IMR-90 (cell line): Measurements from ENCODE around the gene ROS1. TPM values are rescaled to one million over a fixed set of nuclear protein-coding genes. Genes with fewer than 3 reads are reported as not detected.

Experiments
- ATAC-seq: fragments of 200-7000 bp; cut with Tn5 transposase; 2 replicates; pipeline ENCODE4 v1.9.1; 2020; ENCODE audit warnings: low read depth, mild to moderate bottlenecking, moderate library complexity
- BruUV-seq: library from RNA; stranded (reverse); fragments of 400-500 nt; replicated peaks from 2 replicates; lab custom pipeline; 2021; lab: Mats Ljungman, UMichigan
- CTCF ChIA-PET: fragments of 300-600 bp; formaldehyde crosslinking; extraction: SDS; loops from one replicate; lab custom pipeline; 2021; ENCODE audit warnings: antibody characterized with exemption; lab: Yijun Ruan, JAX
- POLR2A ChIA-PET: fragments of 300-600 bp; sonication (Branson Sonifier 250); formaldehyde crosslinking; loops from one replicate; lab custom pipeline; 2022; ENCODE audit warnings: antibody characterized with exemption; ENCODE audit not compliant: unreplicated experiment; lab: Charles Lee
- DNase-seq: peaks from one replicate; pipeline ENCODE4 v3.0.0; 2013
- H2AFZ ChIP-seq: replicated peaks from 2 replicates; pipeline ENCODE3; 2013; ENCODE audit warnings: low read length, mild to moderate bottlenecking; ENCODE audit not compliant: poor library complexity
- H2AK5ac ChIP-seq: 2 replicates; pipeline ENCODE4 v1.6.1; 2013; ENCODE audit warnings: low read depth, low read length, inconsistent platforms
- H2AK9ac ChIP-seq: replicated peaks from 2 replicates; pipeline ENCODE3; 2013; ENCODE audit warnings: mild to moderate bottlenecking, low read depth, low read length, moderate library complexity; ENCODE audit not compliant: poor library complexity
- H2BK120ac ChIP-seq: 2 replicates; pipeline ENCODE4 v1.6.1; 2013; ENCODE audit warnings: low read depth, low read length, inconsistent platforms
- H2BK15ac ChIP-seq: 3 replicates; pipeline ENCODE4 v1.6.1; 2013; ENCODE audit warnings: low read depth, low read length, inconsistent platforms
- H2BK20ac ChIP-seq: 2 replicates; pipeline ENCODE4 v1.6.1; 2013; ENCODE audit warnings: low read depth, mild to moderate bottlenecking, inconsistent platforms, low read length, moderate library complexity
- H2BK5ac ChIP-seq: 2 replicates; pipeline ENCODE4 v1.6.1; 2013; ENCODE audit warnings: mild to moderate bottlenecking, low read depth, low read length, inconsistent platforms; ENCODE audit not compliant: poor library complexity, severe bottlenecking
- H3K14ac ChIP-seq: replicated peaks from 2 replicates; pipeline ENCODE4 v1.6.1; 2013; ENCODE audit warnings: low read depth, low read length, inconsistent platforms
- H3K18ac ChIP-seq: 2 replicates; pipeline ENCODE4 v1.6.1; 2013; ENCODE audit warnings: low read depth, low read length, control low read depth
- H3K23ac ChIP-seq: 2 replicates; pipeline ENCODE4 v1.6.1; 2013; ENCODE audit warnings: low read depth, low read length, inconsistent platforms
- H3K27ac ChIP-seq: 2 replicates; pipeline ENCODE4 v1.5.1; 2013; ENCODE audit warnings: mild to moderate bottlenecking, control low read depth, low read length; ENCODE audit not compliant: insufficient read depth
- H3K27me3 ChIP-seq: 2 replicates; pipeline ENCODE4 v1.6.1; 2013; ENCODE audit warnings: low read length; ENCODE audit not compliant: control insufficient read depth, insufficient read depth
- H3K36me3 ChIP-seq: 2 replicates; pipeline ENCODE4 v1.6.1; 2013; ENCODE audit warnings: low read length, mixed read lengths; ENCODE audit not compliant: control insufficient read depth, insufficient read depth
- H3K4ac ChIP-seq: 2 replicates; pipeline ENCODE4 v1.6.1; 2013; ENCODE audit warnings: low read depth, low read length, inconsistent platforms
- H3K4me1 ChIP-seq: 2 replicates; pipeline ENCODE4 v1.6.1; 2013; ENCODE audit warnings: low read length, mixed read lengths; ENCODE audit not compliant: control insufficient read depth, insufficient read depth
- H3K4me2 ChIP-seq: 2 replicates; pipeline ENCODE4 v1.6.1; 2013; ENCODE audit warnings: low read depth, mild to moderate bottlenecking, control low read depth, low read length, moderate library complexity
- H3K4me3 ChIP-seq: 2 replicates; pipeline ENCODE4 v1.5.1; 2013; ENCODE audit warnings: low read depth, mild to moderate bottlenecking, control low read depth, low read length, moderate library complexity; ENCODE audit not compliant: insufficient read depth
- H3K56ac ChIP-seq: 2 replicates; pipeline ENCODE4 v1.6.1; 2013; ENCODE audit warnings: low read length, inconsistent platforms; ENCODE audit not compliant: insufficient read depth; ENCODE audit errors: extremely low read depth
- H3K79me1 ChIP-seq, 2 experiments: 2 replicates each; pipeline ENCODE4 v1.6.1; 2013; ENCODE audit warnings: low read length in 2 of 2, inconsistent platforms in 1 of 2, low read depth in 1 of 2
- H3K9ac ChIP-seq: 2 replicates; pipeline ENCODE4 v1.6.1; 2013; ENCODE audit warnings: low read depth, low read length, control low read depth
- H3K9me1 ChIP-seq: 2 replicates; pipeline ENCODE4 v1.6.1; 2013; ENCODE audit warnings: low read length, inconsistent platforms; ENCODE audit not compliant: insufficient read depth
- H3K9me3 ChIP-seq: 2 replicates; pipeline ENCODE4 v1.6.1; 2013; ENCODE audit warnings: low read length; ENCODE audit not compliant: control insufficient read depth, insufficient read depth
- H4K20me1 ChIP-seq: 2 replicates; pipeline ENCODE4 v1.6.1; 2013; ENCODE audit warnings: low read length, inconsistent platforms; ENCODE audit not compliant: insufficient read depth
- H4K5ac ChIP-seq: 2 replicates; pipeline ENCODE4 v1.6.1; 2013; ENCODE audit warnings: mild to moderate bottlenecking, low read depth, low read length, control low read depth
- H4K8ac ChIP-seq, 2 experiments: 2 replicates each; pipeline ENCODE4 v1.6.1; 2013; ENCODE audit warnings: low read depth in 2 of 2, low read length in 2 of 2, control low read depth in 1 of 2, inconsistent platforms in 1 of 2
- H4K91ac ChIP-seq: 2 replicates; pipeline ENCODE4 v1.6.1; 2013; ENCODE audit warnings: low read depth, low read length, inconsistent platforms; ENCODE audit not compliant: insufficient read depth
- CEBPB ChIP-seq: IDR thresholded peaks from 2 replicates; pipeline ENCODE4 v1.6.1; 2012; ENCODE audit warnings: low read depth, low read length, improper control_type of control experiment
- MXI1 ChIP-seq: IDR thresholded peaks from 2 replicates; pipeline ENCODE4 v1.6.1; 2012; ENCODE audit warnings: low read depth, mild to moderate bottlenecking, low read length, moderate library complexity, borderline replicate concordance
- POLR2A ChIP-seq: IDR thresholded peaks from 2 replicates; pipeline ENCODE4 v1.6.1; 2012; ENCODE audit warnings: mild to moderate bottlenecking, low read depth, low read length
- RFX5 ChIP-seq: IDR thresholded peaks from 2 replicates; pipeline ENCODE4 v1.8.0; 2012; ENCODE audit warnings: low read depth, mild to moderate bottlenecking, low read length, moderate library complexity
- WGBS, 2 experiments: methylation state at CpG; one replicate each; pipeline versions ENCODE4 v1.1.5 to v1.1.7; 2013; ENCODE audit warnings: missing lambda C conversion rate in 2 of 2; ENCODE audit not compliant: insufficient read length in 1 of 2; ENCODE audit errors: extremely low coverage in 2 of 2; 5-methylcytosine and 5-hydroxymethylcytosine counted together
- dilution Hi-C: fragments of 300-500 bp; cut with HindIII; formaldehyde crosslinking; loops from one replicate; pipeline ENCODE4 v1.14.3; 2018; ENCODE audit warnings: low sequenced_read_pairs; ENCODE audit not compliant: unreplicated experiment
- in situ Hi-C: fragments of 300-500 bp; cut with MboI; formaldehyde crosslinking; loops from 3 replicates; pipeline ENCODE4 v1.14.3; 2019; ENCODE audit warnings: low sequenced_read_pairs, inconsistent platforms, mixed read lengths
- intact Hi-C: fragments of 100-400 bp; cut with micrococcal nuclease; formaldehyde crosslinking; loops from 2 replicates; pipeline ENCODE4 v1.10.0; 2022
- polyA plus RNA-seq, 3 experiments: library from polyadenylated mRNA; depleted of rRNA; stranded (reverse); fragments of >200 nt; gene quantifications; 2 replicates each; pipeline ENCODE4 v1.2.3, GENCODE V29; 2012; ENCODE audit warnings: low replicate concordance in 1 of 3
- total RNA-seq: library from RNA; depleted of rRNA; stranded (reverse); fragments of >200 nt; gene quantifications from 2 replicates; pipeline ENCODE4 v1.2.3, GENCODE V29; 2012

Gene ROS1
- total and polyA plus RNA-seq, 2 of the 4 experiments (the other 2 are of a cell fraction): under 0.01 to 0.03 TPM

DNA sequence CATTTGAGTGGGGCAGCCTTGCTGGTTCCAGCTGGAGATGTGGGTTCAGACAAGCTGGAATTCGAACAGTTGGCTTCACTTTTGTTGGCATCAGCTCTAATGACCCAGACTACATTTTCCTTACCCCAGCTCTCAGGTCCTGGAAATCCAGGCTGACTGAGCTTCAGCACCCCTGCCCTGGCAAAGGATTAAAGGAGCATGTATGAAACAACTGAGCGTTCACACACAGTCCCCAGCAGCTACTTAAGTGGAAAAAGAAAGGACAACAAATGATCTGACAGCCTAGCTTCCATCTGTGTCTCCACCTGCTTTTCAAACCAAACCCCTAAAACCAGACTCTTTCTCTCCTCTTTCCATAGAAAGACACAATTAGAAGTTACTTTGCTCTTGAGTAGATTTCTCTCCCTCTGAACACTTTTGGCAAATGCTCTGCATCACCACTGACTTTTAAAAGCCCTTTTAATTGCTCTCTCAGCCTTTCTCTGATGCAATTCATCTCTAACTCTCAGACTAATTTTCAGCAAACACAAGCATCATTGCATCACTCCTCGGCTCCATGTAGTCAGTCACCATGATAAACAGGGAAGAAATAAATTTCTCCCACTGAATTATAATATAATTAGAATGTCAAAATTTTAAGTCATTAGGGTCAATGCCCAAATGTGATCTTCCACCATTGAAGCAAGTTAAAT lies 28.1 kb downstream of the ROS1 start:
- no peaks in the 10 kb centered on the region for H3K79me1 ChIP-seq
- H4K20me1 ChIP-seq: no peaks in the 10 kb centered on the region
- no peak overlapping the region for H3K9ac ChIP-seq
- no peak overlapping the region for H3K4me2 ChIP-seq
- H3K4me1 ChIP-seq: no peaks in the 10 kb centered on the region
- in situ Hi-C loops: no loop called here
- no peak overlapping the region for H2BK120ac ChIP-seq
- no peak for TF ChIP-seq MXI1
- no peak for TF ChIP-seq POLR2A
- TF ChIP-seq RFX5: no peak
- TF ChIP-seq CEBPB: peak; percentile 43; the same call in 1 of the 2 replicates
- H3K14ac ChIP-seq: no peak overlapping the region
- H2AFZ ChIP-seq: no peak overlapping the region
- DNase-seq (no peak), ATAC-seq (no peak)
- H3K27ac ChIP-seq: no peak overlapping the region
- WGBS, 2 experiments: 25% methylated on average over 1 of the region's 3 CpGs; no CpG with 5 or more reads in 1 of the 2 experiments
- H2BK20ac ChIP-seq: no peak overlapping the region
- no peak overlapping the region for H3K4me3 ChIP-seq
- H2AK5ac ChIP-seq: no peak overlapping the region
- intact Hi-C loops: no loop called here
- no peak overlapping the region for H2BK5ac ChIP-seq
- no peak overlapping the region for H3K56ac ChIP-seq
- no peaks in the 10 kb centered on the region; the same call in 1 of the 2 replicates for H3K27me3 ChIP-seq
- CTCF ChIA-PET: no interaction called here
- no peak overlapping the region for H3K23ac ChIP-seq
- no peaks in the 10 kb centered on the region for H3K9me3 ChIP-seq
- H2BK15ac ChIP-seq: no peak overlapping the region
- POLR2A ChIA-PET: no interaction called here
- BruUV-seq: no TSS peak
- no peak overlapping the region for H4K91ac ChIP-seq
- no peak overlapping the region for H4K5ac ChIP-seq
- no peak overlapping the region for H3K4ac ChIP-seq
- no peak overlapping the region for H3K18ac ChIP-seq
- H4K8ac ChIP-seq: no peak overlapping the region
- H3K36me3 ChIP-seq: no peaks in the 10 kb centered on the region
- dilution Hi-C loops: no loop called here
- H3K9me1 ChIP-seq: no peaks in the 10 kb centered on the region
- no peak overlapping the region for H2AK9ac ChIP-seq
